HEK293 (cell line): ENCODE data around the gene P2RX7.

Experiments
- CTCF ChIA-PET: fragments of 350-600 bp; formaldehyde crosslinking; extraction: SDS; loops from one replicate; lab custom pipeline; 2021; ENCODE audit warnings: antibody characterized with exemption; lab: Yijun Ruan, JAX
- POLR2A ChIA-PET: fragments of 300-600 bp; formaldehyde crosslinking; extraction: SDS; loops from one replicate; lab custom pipeline; 2020; ENCODE audit warnings: antibody characterized with exemption, inconsistent platforms; lab: Yijun Ruan, JAX
- H3K27ac ChIP-seq: fragments of 200-500 bp; sonication (Bioruptor generic); 2 replicates; pipeline ENCODE4 v1.5.1; 2014; ENCODE audit warnings: low read depth, low read length, control low read depth, inconsistent platforms; ENCODE audit errors: extremely low read depth
- H3K36me3 ChIP-seq, 2 experiments: fragments of 200-500 bp in 1 of 2; sonication (Bioruptor generic) in 1 of 2; 1 replicate in 1 of 2; 2 replicates in 1 of 2; pipeline ENCODE4 v1.5.1; 2014 to 2017; ENCODE audit warnings: inconsistent platforms in 2 of 2, low read length in 2 of 2; ENCODE audit not compliant: control insufficient read depth in 2 of 2, insufficient read depth in 1 of 2
- H3K4me1 ChIP-seq: fragments of 200-500 bp; sonication (Bioruptor generic); 2 replicates; pipeline ENCODE4 v1.5.1; 2014; ENCODE audit warnings: mild to moderate bottlenecking, low read length, inconsistent platforms; ENCODE audit not compliant: control insufficient read depth, insufficient read depth
- H3K4me3 ChIP-seq: 2 replicates; pipeline ENCODE4 v1.5.1; 2011; ENCODE audit warnings: low read depth, mild to moderate bottlenecking, control low read depth, low read length, moderate library complexity
- H3K9me3 ChIP-seq: fragments of 200-500 bp; sonication (Bioruptor generic); 2 replicates; pipeline ENCODE4 v1.5.1; 2014; ENCODE audit warnings: low read depth, low read length, inconsistent platforms; ENCODE audit not compliant: control insufficient read depth, insufficient read depth
- PATZ1 ChIP-seq: fragments of 450-650 bp; formaldehyde crosslinking; IDR thresholded peaks from 2 replicates; pipeline ENCODE4 v1.5.1; 2016; ENCODE audit warnings: missing biosample characterization, missing genetic modification characterization
- PRDM1 ChIP-seq: fragments of 450-650 bp; formaldehyde crosslinking; IDR thresholded peaks from 2 replicates; pipeline ENCODE4; 2016; ENCODE audit warnings: missing biosample characterization, missing genetic modification characterization
- RBAK ChIP-seq: fragments of 450-650 bp; formaldehyde crosslinking; IDR thresholded peaks from 2 replicates; pipeline ENCODE4 v1.5.1; 2016; ENCODE audit warnings: missing biosample characterization, missing genetic modification characterization
- SP2 ChIP-seq: fragments of 450-650 bp; formaldehyde crosslinking; IDR thresholded peaks from 2 replicates; pipeline ENCODE4 v1.5.1; 2016; ENCODE audit warnings: missing biosample characterization, missing genetic modification characterization
- ZBTB11 ChIP-seq: fragments of 450-650 bp; formaldehyde crosslinking; conservative IDR thresholded peaks from 2 replicates; pipeline ENCODE4 v1.5.1; 2016; ENCODE audit warnings: low read depth, missing biosample characterization, missing genetic modification characterization
- ZBTB49 ChIP-seq: fragments of 450-650 bp; formaldehyde crosslinking; IDR thresholded peaks from 2 replicates; pipeline ENCODE4 v1.5.1; 2016; ENCODE audit warnings: missing biosample characterization, missing genetic modification characterization, low read depth
- ZBTB6 ChIP-seq: fragments of 450-650 bp; formaldehyde crosslinking; IDR thresholded peaks from 2 replicates; pipeline ENCODE4 v1.5.1; 2017; ENCODE audit warnings: missing biosample characterization, missing genetic modification characterization
- ZBTB8A ChIP-seq: fragments of 450-650 bp; formaldehyde crosslinking; IDR thresholded peaks from 2 replicates; pipeline ENCODE4 v1.5.1; 2016; ENCODE audit warnings: missing biosample characterization, missing genetic modification characterization
- ZNF148 ChIP-seq: fragments of 450-650 bp; formaldehyde crosslinking; IDR thresholded peaks from 2 replicates; pipeline ENCODE4 v1.5.0; 2017; ENCODE audit warnings: missing biosample characterization, missing genetic modification characterization, borderline replicate concordance
- ZNF341 ChIP-seq: fragments of 450-650 bp; formaldehyde crosslinking; IDR thresholded peaks from 2 replicates; pipeline ENCODE4; 2016; ENCODE audit warnings: low read depth, missing biosample characterization, missing genetic modification characterization
- ZNF529 ChIP-seq: fragments of 450-650 bp; formaldehyde crosslinking; IDR thresholded peaks from 2 replicates; pipeline ENCODE4 v1.5.1; 2017; ENCODE audit warnings: missing genetic modification characterization, missing biosample characterization; ENCODE audit not compliant: insufficient replicate concordance
- ZNF548 ChIP-seq: fragments of 450-650 bp; formaldehyde crosslinking; IDR thresholded peaks from 2 replicates; pipeline ENCODE4 v1.5.1; 2016; ENCODE audit warnings: missing biosample characterization, missing genetic modification characterization
- ZNF580 ChIP-seq: fragments of 450-650 bp; formaldehyde crosslinking; IDR thresholded peaks from 2 replicates; pipeline ENCODE4 v1.5.1; 2016; ENCODE audit warnings: missing biosample characterization, missing genetic modification characterization
- ZNF596 ChIP-seq: fragments of 450-650 bp; IDR thresholded peaks from 2 replicates; pipeline ENCODE4 v1.5.0; 2018; ENCODE audit warnings: missing biosample characterization, mild to moderate bottlenecking, missing genetic modification characterization, moderate library complexity
- ZNF639 ChIP-seq: fragments of 450-650 bp; formaldehyde crosslinking; IDR thresholded peaks from 2 replicates; pipeline ENCODE4 v1.5.1; 2016; ENCODE audit warnings: missing biosample characterization, missing genetic modification characterization
- ZNF791 ChIP-seq: fragments of 450-650 bp; formaldehyde crosslinking; IDR thresholded peaks from 2 replicates; pipeline ENCODE4 v1.5.1; 2016; ENCODE audit warnings: missing biosample characterization, missing genetic modification characterization
- ZNF843 ChIP-seq: fragments of 450-650 bp; formaldehyde crosslinking; IDR thresholded peaks from 2 replicates; pipeline ENCODE4 v1.5.1; 2016; ENCODE audit warnings: missing biosample characterization, missing genetic modification characterization
- ZSCAN23 ChIP-seq: fragments of 450-650 bp; formaldehyde crosslinking; IDR thresholded peaks from 2 replicates; pipeline ENCODE4 v1.5.1; 2016; ENCODE audit warnings: missing biosample characterization, missing genetic modification characterization

P2RX7 gene

GRCh38 chr12:121114806-121115205 lies 17.9 kb upstream of the P2RX7 start:
- no peak for TF ChIP-seq ZBTB8A (tag by site-specific recombination)
- Histone ChIP-seq H3K27ac (no peak overlapping the region), H3K36me3 (no peaks in the 10 kb centered on the region), H3K4me3 (no peak overlapping the region), H3K4me1 (no peaks in the 10 kb centered on the region), H3K9me3 (no peaks in the 10 kb centered on the region)
- ChIA-PET POLR2A (no interaction called here), CTCF (interaction anchor here (0.6 to 1.6 kb wide), 5 partner anchors 42 to 495 kb away, joined by 3 to 4 read pairs (median 3); no protein-coding TSS in a partner anchor)

- Histone ChIP-seq H3K4me1 (no peaks in the 10 kb centered on the region), H3K4me3 (no peak overlapping the region), H3K9me3 (no peaks in the 10 kb centered on the region), H3K36me3 (no peaks in the 10 kb centered on the region)
- CTCF ChIA-PET = interaction anchor here (1.2 to 1.6 kb wide), 2 partner anchors 75 to 110 kb away, joined by 3 to 4 read pairs; no protein-coding TSS in a partner anchor
- POLR2A ChIA-PET = no interaction called here
- TF ChIP-seq ZBTB6 (tag by site-specific recombination) (no peak), ZBTB49 (tag by site-specific recombination) (no peak), PRDM1 (no peak), SP2 (tag by site-specific recombination) (no peak), PATZ1 (tag by site-specific recombination) (no peak), ZBTB11 (tag by site-specific recombination) (no peak), ZNF596 (tag by site-specific recombination) (no peak), ZNF843 (tag by site-specific recombination) (no peak), ZNF791 (tag by site-specific recombination) (no peak), ZNF548 (tag by site-specific recombination) (no peak), ZSCAN23 (tag by site-specific recombination) (no peak), RBAK (no peak), ZNF341 (tag by site-specific recombination) (no peak), ZNF148 (no peak), ZNF580 (tag by site-specific recombination) (no peak), ZNF639 (tag by site-specific recombination) (no peak), ZNF529 (tag by site-specific recombination) (no peak)
- TF ChIP-seq, all 188 proteins: peak for 0
- H3K27ac ChIP-seq = no peak overlapping the region
Observed at GRCh38 chr12:121115530-121115929, 17.1 kb upstream of the P2RX7 start.
